ENCODE results near the gene WDR53.
"Not testable (repeated sequence)": the region's sequence is repeated elsewhere in the genome, so short reads cannot be mapped to it uniquely, and the experiment has no call there.

WDR53 gene

GRCh38 chr3:196568246-196569002 is at the start of gene WDR53, which contains the start of gene FBXO45:
Gene WDR53, minus strand, starts transcription at chr3:196568554. Its CDS starts 7,079 bp downstream, at chr3:196561475.
Gene FBXO45, plus strand, starts transcription at chr3:196568660. Its CDS starts 325 bp downstream, at chr3:196568985.
- DNase-seq (ENCODE audit: extremely low read depth, low read depth), result peak; percentile 78
- TF ChIP-seq, protein P1, sequence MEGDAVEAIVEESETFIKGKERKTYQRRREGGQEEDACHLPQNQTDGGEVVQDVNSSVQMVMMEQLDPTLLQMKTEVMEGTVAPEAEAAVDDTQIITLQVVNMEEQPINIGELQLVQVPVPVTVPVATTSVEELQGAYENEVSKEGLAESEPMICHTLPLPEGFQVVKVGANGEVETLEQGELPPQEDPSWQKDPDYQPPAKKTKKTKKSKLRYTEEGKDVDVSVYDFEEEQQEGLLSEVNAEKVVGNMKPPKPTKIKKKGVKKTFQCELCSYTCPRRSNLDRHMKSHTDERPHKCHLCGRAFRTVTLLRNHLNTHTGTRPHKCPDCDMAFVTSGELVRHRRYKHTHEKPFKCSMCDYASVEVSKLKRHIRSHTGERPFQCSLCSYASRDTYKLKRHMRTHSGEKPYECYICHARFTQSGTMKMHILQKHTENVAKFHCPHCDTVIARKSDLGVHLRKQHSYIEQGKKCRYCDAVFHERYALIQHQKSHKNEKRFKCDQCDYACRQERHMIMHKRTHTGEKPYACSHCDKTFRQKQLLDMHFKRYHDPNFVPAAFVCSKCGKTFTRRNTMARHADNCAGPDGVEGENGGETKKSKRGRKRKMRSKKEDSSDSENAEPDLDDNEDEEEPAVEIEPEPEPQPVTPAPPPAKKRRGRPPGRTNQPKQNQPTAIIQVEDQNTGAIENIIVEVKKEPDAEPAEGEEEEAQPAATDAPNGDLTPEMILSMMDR (IDR thresholded peaks at IDR 0.05; ENCODE audit: low read depth, low read length), result no peak

DNA sequence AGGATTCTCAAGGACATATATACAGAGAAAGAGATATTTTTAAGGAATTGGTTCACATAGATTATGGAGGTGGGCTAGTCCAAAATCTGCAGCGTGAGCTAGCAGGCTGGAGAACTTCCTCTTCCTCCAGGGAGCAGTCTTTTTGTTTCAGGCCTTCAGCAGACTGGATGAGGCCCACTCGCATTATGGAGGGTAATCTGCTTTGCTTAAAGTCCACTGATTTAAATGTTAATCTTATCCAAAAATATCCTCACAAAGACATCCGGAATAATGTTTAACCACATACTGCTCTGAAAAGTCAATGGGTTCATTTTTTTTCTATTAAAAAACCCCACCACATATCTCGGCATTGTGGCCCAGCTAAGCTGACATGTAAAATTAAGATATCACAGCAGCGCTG is 48.9 kb upstream of the WDR53 start:
- DNase-seq (ENCODE audit: extremely low read depth, low read depth), result no peak
- TF ChIP-seq, protein P1 (IDR thresholded peaks at IDR 0.05; ENCODE audit: low read depth, low read length), result no peak

DNA sequence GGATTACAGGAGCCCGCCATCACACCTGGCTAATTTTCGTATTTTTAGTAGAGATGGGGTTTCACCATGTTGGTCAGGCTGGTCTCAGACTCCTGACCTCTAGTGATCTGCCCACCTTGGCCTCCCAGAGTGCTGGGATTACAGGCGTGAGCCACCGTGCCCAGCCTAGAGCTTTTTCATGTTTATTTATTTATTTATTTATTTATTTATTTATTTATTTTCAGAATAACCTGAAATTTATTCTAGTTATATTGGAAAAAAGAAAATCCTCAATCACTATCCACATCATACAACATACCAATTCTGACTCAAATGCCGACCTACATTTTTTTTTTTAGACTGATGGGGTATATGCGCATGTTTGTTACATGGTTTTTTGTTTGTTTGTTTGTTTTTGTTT is 46.9 kb upstream of the WDR53 start:
- not testable (repeated sequence) for DNase-seq (ENCODE audit: extremely low read depth, low read depth)

GRCh38 chr3:196611761-196612483 is 43.6 kb upstream of the WDR53 start:
- no peak for DNase-seq (ENCODE audit: extremely low read depth, low read depth)
- TF ChIP-seq, protein P1 (IDR thresholded peaks at IDR 0.05; ENCODE audit: low read depth, low read length), result no peak

- no peak for DNase-seq (ENCODE audit: extremely low read depth, low read depth)
- TF ChIP-seq, protein P1 (IDR thresholded peaks at IDR 0.05; ENCODE audit: low read depth, low read length), result no peak
Measured at GRCh38 chr3:196609805-196610515, 41.6 kb upstream of the WDR53 start.

DNA sequence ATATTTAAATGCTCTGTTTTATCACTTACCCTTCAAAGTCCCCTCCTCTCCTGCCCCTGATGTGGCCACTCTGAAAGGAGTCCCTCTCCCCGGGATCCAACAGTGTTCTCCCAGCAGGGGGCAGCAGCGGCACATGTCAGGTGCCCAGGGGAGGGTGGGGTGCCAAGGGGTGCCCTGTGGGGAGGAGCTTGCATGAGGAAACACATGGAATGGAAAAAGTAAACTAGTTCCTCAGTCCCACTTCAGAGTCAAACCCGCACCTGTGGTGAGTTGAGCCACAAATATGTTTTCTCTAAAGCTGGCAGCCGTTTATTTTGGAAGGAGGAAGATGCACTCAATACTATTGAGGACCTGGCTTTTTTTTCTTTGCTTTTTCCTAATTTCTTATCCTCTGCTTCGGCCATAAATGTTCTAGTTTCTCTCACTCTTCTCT is 41.0 kb upstream of the WDR53 start:
- TF ChIP-seq, protein P1 (IDR thresholded peaks at IDR 0.05; ENCODE audit: low read depth, low read length), result peak; percentile 87

GRCh38 chr3:196608693-196609092 is 40.3 kb upstream of the WDR53 start:
- TF ChIP-seq, protein P1 (IDR thresholded peaks at IDR 0.05; ENCODE audit: low read depth, low read length), result no peak
- DNase-seq (ENCODE audit: extremely low read depth, low read depth), result no peak

More for the DNA sequence above, 41.0 kb upstream of the WDR53 start:
- peak; percentile 56 for DNase-seq (ENCODE audit: extremely low read depth, low read depth)

Data from AG09319 (cell line).